HPDE6-E6E7 (cell line): ENCODE data around the gene GIMAP6.
"Not testable (repeated sequence)": the region's sequence is repeated elsewhere in the genome, so short reads cannot be mapped to it uniquely, and the experiment has no call there.

Source experiments
- DNase-seq: peaks from one replicate; pipeline ENCODE4 v3.0.0; 2011; ENCODE audit warnings: missing footprints; ENCODE audit errors: extremely low spot score

The GIMAP6 gene

GRCh38 chr7:150585199-150585598, 47.0 kb downstream of the GIMAP6 start:
- no peak for DNase-seq

GRCh38 chr7:150580638-150581394, 51.4 kb downstream of the GIMAP6 start:
- DNase-seq = no peak

GRCh38 chr7:150579979-150580637, 52.1 kb downstream of the GIMAP6 start:
- not testable (repeated sequence) for DNase-seq
